Large intestine (tissue), 3 donors: ENCODE measurements around the gene SCUBE3. TPM values are rescaled to one million over a fixed set of nuclear protein-coding genes. Genes with fewer than 3 reads are reported as not detected.

Experiments used
- DNase-seq, 2 donors: peaks; one replicate each; pipeline versions ENCODE4 v3.0.0 to v3.0.0-alpha.2; 2013
- H3K27ac ChIP-seq: one replicate; pipeline ENCODE4 v1.5.1; 2013; ENCODE audit warnings: low read length
- H3K27me3 ChIP-seq: 2 replicates; pipeline ENCODE4 v1.6.1; 2013; ENCODE audit warnings: low read length; ENCODE audit not compliant: control insufficient read depth, insufficient read depth
- H3K36me3 ChIP-seq: 2 replicates; pipeline ENCODE4 v1.6.1; 2013; ENCODE audit warnings: low read length; ENCODE audit not compliant: control insufficient read depth, insufficient read depth
- H3K4me1 ChIP-seq: one replicate; pipeline ENCODE4 v1.6.1; 2013; ENCODE audit warnings: low read length; ENCODE audit not compliant: control insufficient read depth, insufficient read depth
- H3K4me3 ChIP-seq: one replicate; pipeline ENCODE4 v1.5.1; 2013; ENCODE audit warnings: low read length
- H3K9me3 ChIP-seq: one replicate; pipeline ENCODE4 v1.6.1; 2013; ENCODE audit warnings: mild to moderate bottlenecking, low read depth, low read length, moderate library complexity; ENCODE audit not compliant: control insufficient read depth
- WGBS: methylation state at CpG from one replicate; pipeline ENCODE4 v1.1.5; 2013; ENCODE audit warnings: low lambda C conversion rate; ENCODE audit not compliant: insufficient coverage; 5-methylcytosine and 5-hydroxymethylcytosine counted together
- polyA plus RNA-seq: library from polyadenylated mRNA; unstranded; fragments of 120-200 nt; gene quantifications from one replicate; pipeline ENCODE4 v1.2.1, GENCODE V29; 2013

The SCUBE3 gene
- polyA plus RNA-seq, 1 donor, result 3.3 TPM

- WGBS, result no CpG with 5 or more reads among the region's 35 CpGs
- peak; percentile 89 to 90 for DNase-seq
- H3K4me1 ChIP-seq, result peaks cover 33% of the 10 kb centered on the region
- peak within 1 kb of the TSS; percentile 49 for H3K4me3 ChIP-seq
- peak within 1 kb of the TSS; percentile 2 for H3K27ac ChIP-seq
- H3K27me3 ChIP-seq, result no peaks in the 10 kb centered on the region
- H3K9me3 ChIP-seq, result no peaks in the 10 kb centered on the region
- H3K36me3 ChIP-seq, result peaks cover 36% of the 10 kb centered on the region
These were observed 84.1 kb downstream of the SCUBE3 start, which contains the start of gene DEF6 for GRCh38 chr6:35297601-35298481. TSS of gene DEF6 (plus strand) at chr6:35297818. CDS start at chr6:35297857, 39 bp downstream.

- Histone ChIP-seq H3K27me3 (no peaks in the 10 kb centered on the region), H3K36me3 (peaks cover 28% of the 10 kb centered on the region), H3K9me3 (no peaks in the 10 kb centered on the region), H3K27ac (no peak overlapping the region), H3K4me1 (peaks cover 41% of the 10 kb centered on the region), H3K4me3 (peak overlapping the region; percentile 49)
- WGBS, result 100% methylated on average over 1 of the region's 6 CpGs
- DNase-seq, result no peak
These were observed 84.9 kb downstream of the SCUBE3 start for GRCh38 chr6:35298625-35299140.

DNA sequence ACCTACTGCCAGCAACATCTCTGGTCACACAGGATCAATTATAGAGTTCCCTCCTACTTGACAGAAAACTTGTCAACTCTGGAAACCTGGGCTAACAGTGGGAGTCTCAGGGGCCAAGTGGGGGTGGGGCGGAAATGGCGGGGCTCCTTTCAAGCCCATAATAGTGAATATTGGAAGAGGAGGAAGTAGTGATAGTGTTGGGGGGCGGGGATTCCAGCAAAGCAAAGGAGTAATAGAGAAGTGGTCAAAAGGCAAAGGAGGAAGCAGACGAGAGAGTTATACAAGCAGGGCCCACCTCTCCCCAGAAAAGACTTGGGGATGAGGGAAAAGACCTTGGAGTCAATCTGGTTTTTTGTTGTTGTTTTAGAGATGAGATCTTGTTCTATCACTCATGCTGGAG, 85.9 kb downstream of the SCUBE3 start:
- H3K4me1 ChIP-seq, result peaks cover 41% of the 10 kb centered on the region
- peak in 1 of 2 donors; percentile 38 for DNase-seq
- H3K36me3 ChIP-seq, result peaks cover 21% of the 10 kb centered on the region
- 80% methylated on average over 1 of the region's 4 CpGs for WGBS
- H3K27ac ChIP-seq, result no peak overlapping the region
- H3K4me3 ChIP-seq, result no peak overlapping the region
- no peaks in the 10 kb centered on the region for H3K27me3 ChIP-seq
- no peaks in the 10 kb centered on the region for H3K9me3 ChIP-seq

GRCh38 chr6:35300848-35301247, 87.1 kb downstream of the SCUBE3 start:
- DNase-seq, result no peak
- H3K9me3 ChIP-seq, result no peaks in the 10 kb centered on the region
- peaks cover 10% of the 10 kb centered on the region for H3K36me3 ChIP-seq
- no peak overlapping the region for H3K27ac ChIP-seq
- peaks cover 41% of the 10 kb centered on the region for H3K4me1 ChIP-seq
- no peaks in the 10 kb centered on the region for H3K27me3 ChIP-seq
- no peak overlapping the region for H3K4me3 ChIP-seq

Other genes with a start within 250 kb of the SCUBE3 start
- 0.09 TPM for gene TCP11, start 72.6 kb upstream of the SCUBE3 start, polyA plus RNA-seq
- 35.7 TPM for gene ZNF76, start 45.8 kb downstream of the SCUBE3 start, polyA plus RNA-seq
- 13.2 TPM for gene DEF6, start 83.9 kb downstream of the SCUBE3 start, polyA plus RNA-seq
- gene PPARD, start 128.6 kb downstream of the SCUBE3 start, polyA plus RNA-seq, result 26.3 TPM
- 9.6 TPM for gene FANCE, start 238.4 kb downstream of the SCUBE3 start, polyA plus RNA-seq